ENCODE measurements around the gene PAX2.

The PAX2 gene

DNA sequence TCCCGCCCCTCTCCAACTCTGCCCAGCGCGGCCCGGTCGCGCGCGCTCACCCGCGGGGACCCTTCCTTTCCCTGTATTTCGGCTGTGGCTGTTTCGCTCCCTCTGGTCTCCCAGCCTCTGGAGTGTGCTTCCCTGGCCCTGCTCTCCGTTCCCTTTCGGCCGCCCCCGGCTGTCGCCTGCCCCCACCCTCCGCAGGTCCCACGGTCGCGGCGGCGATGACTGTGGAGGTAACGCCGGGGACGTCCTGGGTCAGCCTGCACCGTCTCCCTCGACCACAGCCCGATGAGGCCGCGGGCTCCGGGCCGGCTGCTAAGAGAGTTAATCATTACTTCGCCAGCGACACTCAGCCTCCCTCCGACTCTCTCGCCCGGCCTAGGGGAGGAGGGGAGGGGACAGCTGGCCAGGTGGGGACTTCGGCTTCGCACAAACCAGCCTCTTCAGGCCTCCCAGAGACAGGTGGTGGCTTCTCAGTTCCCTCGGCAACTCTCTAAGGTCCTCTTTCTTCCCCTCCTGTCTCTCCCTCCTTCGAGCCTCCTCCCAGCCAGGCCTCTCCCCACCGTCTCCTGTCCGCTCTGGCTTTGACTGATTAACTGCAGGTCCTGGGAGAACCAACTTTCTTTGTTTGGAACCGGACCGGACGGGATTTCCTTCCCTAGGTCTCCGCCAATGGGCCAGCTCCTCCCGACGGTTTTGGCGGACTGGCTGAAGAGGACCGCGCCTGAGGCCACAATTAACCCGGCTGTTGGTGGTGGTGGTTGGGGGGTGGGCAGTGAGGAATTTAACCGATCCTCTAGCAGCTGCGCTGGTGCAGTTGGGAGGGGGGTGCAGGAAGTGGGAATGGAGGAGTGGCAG is 5.6 kb upstream of the PAX2 start:
- DNase-seq (ENCODE audit: low read depth): no peak

DNA sequence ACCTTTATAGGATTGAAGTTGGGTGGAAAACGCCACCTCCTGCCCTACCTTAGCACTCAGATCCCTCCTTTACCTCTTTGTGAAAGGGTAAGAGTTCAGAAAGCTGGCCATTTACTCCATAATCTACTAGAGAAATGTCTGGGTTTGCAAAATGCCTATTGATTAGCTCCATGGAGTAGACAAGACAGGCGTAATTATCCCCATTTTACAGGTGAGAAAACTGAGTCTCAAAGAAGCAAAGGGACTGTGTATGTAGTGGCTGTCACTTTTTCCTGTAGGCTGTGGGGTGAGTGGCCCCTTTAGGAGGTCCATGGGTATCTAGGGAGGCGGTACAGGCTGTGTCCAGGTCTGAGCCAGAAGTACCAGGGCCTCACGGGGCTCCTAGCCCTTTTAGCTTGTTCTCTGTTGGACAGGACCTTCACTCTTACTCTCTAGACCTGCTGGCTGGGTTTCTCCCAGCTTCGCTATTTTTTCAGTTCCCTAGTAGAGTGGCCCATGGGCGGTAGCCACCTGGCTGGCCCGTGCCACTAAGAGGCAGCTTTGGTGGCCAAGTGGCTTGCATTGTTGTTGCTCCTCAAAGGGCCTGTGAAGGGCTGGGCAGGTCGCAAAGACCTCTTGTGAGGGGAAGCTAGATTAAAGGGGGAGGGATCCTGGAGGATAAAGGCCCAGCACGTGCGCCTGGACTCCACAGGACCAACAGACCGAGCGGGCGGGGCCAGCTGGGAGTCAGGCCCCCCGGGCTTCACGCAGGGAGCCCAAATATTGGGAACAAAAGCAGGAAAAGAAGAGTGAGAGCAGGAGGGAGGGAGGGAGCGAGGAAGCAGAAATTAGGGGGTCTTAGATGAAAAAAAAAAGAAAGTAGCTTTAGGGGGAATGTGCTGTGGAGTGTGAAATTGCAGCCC is 4.7 kb upstream of the PAX2 start:
- DNase-seq (ENCODE audit: low read depth): no peak

DNA sequence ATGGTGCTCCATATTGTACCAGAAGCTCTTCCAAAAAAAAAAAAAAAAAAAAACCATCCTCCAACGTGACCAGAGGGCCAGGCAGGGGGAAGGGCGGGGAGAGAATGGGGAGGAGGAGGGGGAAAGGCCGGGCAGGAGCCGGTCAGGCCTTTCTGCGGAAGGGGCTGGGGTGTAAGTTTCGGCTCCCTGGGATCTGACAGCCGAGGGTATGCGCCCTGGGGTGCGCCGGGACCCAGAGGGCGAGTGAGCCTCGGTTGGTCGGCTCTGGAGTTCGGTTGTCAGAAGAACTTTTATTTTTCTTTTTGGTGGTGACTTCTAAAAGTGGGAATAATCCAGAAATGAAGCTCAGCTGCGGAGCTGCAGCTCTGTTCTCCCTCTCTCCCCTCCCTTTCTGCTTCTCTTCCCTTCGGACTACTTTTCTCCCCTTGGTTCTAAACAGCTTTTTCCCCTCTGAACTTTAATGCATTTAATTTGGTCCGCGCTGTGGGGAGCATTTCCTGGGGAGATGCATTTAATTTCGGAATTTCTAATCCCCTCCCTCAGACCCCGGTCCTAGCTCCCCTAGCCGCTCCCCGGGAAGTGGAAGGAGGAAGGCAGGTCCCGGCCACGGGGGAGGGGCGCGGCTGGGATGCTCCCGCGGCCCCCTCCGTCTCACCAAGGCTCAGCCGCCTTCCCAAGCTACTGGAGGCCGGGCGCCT is 3.9 kb upstream of the PAX2 start:
- DNase-seq (ENCODE audit: low read depth): no peak

DNA sequence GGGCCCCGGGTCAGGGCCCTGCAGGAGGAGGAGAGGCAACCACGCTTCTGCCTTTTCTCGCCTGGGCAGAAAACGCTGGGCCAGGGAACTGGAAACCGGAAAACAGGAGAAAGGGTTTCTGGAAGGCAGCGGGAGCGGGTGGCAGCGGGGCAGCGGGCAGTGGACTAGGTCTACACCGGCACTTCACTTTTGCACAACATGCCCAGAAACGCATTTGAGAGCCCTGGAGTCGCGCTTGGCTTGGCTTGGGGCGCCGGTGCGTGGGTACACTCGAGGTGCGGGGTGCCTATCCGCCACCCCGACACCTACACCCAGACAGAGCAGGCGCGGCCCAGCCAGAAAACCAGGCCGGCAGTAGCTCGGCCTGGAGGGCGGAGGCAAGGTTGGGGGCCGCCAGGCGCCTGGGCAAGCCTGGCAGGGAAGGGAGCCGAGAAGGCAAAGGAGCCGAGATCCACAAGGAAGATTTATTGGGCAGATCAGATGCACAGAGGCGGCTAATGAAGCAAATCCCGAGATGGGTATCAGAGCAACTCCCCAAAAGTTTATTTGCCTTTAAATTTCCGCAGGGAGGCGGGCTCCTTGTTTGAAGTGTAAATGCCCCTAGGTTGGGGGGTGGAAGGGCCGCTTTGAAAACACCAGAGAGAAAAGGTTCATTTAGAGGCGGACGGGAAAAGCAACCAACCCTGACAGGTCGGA is 3.2 kb upstream of the PAX2 start:
- DNase-seq (ENCODE audit: low read depth): no peak

DNA sequence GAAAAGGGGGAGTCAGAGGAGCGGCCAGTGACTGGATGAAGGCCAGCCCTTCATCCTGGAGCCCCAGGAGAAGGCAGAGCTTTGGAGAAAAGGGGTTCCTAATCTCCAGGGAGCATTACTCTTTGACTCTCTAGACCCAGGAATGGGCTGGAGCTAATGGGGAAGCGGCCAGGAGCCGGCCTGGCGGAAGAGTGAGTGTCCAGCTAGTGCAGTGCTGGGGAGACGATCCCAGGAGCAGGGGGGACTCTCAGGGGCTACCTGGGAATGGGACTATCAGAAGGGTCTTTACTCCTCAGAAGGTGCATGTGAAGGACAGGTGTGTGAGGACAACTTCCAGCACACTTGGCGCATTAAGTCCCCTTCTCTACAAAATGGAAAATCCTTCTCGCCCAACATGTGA is 2.4 kb upstream of the PAX2 start:
- no peak for DNase-seq (ENCODE audit: low read depth)

DNA sequence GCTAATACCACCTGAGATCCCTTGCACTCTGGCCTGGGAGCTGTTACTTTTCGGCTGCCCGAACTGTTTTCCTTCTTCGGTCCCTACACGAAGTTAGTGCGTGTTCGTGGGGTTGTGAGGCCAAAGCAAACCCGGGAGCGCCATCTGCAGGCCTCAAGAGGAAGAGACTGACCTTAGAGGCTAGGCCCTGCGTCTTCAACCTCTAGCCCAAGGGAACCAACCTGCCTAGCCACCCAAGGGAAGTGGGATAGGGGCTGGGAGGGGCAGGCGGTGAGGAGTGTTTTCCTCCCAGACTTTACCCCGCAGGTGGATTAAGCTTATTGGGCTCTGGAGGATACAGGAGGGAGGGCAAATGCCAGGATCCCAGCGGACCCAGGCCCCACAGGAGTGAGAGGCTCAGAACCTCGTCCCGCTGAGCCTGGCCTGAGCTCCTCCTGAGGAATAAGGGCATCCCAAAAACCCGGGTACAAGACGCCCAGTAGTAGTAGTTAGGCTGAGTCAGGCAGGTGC is 1.7 kb upstream of the PAX2 start:
- peak; percentile 5 for DNase-seq (ENCODE audit: low read depth)

DNA sequence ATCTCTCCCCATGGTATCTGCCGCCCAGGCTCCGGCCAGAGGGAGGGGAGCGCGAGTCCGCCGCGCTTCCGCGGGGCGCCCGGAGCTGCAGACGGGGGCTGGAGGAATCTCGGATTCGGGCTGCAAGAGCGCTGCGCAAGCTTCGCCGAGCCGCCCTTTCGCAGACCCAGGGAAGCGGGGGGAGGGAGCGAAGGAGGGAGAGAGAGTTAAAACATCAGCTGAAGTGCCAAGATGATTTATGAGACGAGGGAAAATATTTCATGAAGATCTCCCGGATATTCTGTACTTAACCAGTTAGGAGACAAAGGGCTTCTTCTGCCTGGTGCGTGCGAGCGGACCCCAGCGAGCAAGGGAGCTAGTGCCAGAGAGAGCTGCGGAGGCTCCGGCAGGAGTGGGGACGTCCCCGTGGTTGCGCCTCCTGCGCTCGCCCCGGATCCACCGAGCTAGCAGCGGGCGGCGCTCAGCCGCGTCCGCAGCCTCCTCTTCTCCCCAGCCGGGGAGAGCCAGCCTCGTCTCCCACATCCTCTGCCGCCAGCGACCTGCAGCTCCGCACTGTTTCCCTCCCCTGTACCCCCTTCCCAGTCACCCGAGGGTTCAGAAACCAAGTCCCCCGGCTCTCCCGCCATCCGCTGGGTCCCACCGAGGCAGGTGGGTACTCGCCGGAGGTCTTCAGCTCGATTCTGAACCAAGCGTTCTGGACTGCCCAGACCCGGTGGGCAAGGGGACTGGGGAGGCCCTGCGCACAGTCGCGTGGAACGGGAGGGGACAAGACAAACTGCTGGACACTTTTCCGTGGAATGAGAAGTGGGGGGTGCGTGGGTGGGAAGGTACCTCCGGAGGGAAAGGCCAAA is 1.0 kb upstream of the PAX2 start:
- no peak for DNase-seq (ENCODE audit: low read depth)

DNA sequence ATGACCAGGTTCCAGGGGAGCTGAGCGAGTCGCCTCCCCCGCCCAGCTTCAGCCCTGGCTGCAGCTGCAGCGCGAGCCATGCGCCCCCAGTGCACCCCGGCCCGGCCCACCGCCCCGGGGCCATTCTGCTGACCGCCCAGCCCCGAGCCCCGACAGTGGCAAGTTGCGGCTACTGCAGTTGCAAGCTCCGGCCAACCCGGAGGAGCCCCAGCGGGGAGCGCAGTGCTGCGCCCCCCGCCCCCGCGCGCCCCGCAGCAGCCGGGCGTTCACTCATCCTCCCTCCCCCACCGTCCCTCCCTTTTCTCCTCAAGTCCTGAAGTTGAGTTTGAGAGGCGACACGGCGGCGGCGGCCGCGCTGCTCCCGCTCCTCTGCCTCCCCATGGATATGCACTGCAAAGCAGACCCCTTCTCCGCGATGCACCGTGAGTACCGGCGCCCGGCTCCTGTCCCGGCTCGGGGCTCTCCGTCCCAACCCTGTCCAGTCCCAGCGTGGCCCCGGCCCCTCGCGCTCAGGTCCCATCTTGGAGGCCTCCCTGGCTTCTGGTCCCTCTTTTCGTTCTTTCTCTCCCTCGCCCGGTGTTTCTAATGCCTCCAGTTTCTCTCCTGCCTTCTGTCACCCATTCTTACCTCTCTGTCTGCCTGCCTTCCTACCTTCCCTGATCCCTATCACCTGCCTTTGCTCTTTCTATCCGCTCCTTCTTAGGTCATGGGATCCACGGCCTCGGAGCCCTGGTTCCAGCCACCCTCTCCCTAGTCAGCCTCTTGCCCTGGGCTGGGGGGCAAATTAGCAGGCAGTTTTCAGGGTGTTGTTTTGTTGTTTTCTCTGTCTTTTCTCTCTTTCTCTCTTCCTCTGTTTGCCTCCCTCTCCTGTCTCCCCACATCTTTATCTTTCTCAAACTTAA is 751 bp downstream of the PAX2 start:
- no peak for DNase-seq (ENCODE audit: low read depth)

DNA sequence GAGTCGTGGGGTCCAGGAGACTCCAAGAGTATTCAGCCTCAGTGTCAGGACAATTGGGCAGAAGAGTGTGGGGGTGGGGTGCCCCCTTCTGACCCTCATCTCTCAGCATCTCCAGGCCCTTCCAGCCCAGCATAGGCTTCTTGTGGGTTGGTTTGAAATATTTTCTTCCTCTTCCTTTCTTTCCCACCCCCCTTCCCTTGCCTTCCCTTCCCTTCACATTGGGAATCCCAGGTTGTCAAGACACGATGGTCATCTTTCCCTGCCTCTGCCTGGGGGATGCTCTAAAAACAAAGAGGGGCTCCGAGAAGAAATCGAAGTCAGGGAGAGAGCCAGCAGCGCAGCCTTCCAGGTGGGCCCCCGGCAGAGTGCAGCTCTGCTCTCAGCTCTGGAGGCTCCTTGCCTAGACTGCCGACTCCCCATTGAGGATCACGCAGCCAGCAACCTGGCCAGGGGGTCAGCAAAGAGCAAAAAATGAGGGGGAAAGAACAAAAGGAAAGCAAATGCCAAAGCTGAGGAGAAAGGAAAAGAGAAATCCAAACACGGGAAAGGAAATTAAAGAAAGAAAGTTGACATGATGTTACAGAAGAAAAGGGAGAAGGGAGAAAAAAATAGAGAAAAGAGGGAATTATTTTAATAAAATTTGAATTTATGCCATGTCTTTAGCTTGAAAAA is 1.5 kb downstream of the PAX2 start:
- DNase-seq (ENCODE audit: low read depth): no peak

DNA sequence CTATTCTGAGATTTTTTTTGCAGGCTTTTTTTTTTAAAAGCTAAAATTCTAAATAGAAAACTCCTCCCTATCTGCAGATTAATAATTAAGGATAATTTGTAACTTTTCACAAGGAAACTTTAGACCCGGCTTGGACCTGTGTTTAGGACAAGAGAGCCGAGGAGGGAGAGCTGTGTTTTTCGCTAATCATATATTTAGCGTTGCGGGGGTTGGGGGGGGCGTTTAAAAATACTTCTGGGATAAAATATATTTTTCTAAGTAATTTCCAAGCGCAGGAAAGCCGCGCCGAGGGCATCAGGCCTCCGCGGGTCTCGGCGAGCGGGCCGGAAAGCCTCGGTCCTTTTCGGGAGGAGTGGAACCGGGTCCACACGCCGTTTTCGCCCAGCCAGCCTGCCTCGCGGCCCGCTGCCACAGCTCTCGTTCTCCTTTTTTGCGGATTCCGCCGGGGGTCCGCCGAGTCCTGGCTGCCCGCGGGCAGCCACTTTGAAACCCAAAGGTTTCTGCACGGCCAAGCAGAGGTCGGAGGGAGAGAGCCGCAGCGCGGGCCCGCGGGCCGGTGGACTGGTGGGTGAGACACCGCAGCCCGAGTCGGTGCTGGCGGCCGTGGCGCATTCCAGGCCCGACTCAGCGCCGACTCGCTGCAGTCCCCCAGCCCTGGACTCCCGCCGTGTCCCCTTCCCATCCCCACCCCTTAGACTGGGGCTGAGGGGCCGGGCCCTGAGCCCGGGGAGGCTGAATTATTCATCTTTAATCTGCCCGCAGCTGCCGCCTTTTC is 2.3 kb downstream of the PAX2 start:
- no peak for DNase-seq (ENCODE audit: low read depth)

DNA sequence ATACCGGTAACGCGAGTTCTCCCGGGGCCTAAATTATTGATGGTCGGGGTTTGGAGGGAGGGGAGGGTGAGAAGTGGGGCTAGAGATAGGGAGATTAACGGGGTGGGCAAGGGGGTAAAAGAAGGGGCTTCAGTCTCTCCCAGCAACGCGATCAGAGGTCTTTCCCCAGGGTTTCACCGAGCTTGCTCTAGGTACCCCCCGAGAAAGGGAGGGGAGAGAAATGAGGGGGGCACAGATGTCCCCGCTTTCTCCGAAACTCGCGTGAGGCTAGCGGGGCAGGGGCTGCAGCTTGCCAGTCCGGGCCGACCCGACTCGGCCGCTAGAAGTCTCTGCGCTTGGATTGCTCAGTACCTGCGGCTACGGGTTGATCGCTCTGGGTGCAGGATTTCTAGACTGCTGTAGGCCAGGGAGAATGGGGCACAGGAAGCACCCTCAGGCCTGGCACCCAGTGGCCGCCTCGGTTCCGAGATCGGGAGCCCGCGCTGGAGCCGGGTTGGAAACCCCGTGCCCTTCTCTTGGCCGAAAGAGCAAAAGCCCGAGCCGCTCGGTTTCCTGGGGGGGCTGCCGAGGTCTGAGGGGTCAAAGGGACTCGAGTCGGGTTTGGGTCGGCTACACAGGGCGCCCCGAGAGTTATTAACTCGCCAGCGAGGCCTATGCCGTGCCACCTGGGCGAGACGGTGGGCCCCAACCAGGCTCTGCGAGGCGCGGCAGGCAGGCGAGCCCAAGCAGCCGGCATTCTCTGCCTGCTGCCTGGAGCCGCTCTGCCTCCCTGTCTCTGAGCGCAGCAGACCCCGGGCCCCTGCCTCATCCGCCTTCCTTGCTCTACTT is 3.1 kb downstream of the PAX2 start:
- no peak for DNase-seq (ENCODE audit: low read depth)

DNA sequence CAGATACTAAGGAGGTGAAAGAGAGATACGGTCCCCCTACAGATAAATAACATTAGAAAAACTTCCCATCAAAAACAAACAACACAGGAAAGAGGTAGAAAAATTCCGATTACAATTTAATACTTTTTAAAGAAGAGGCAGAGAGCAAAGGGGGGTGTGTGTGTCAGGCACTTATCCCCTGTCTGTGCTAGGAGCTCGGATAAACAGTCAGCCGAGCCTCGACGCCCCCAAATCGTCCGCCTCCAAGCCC is 3.6 kb downstream of the PAX2 start:
- DNase-seq (ENCODE audit: low read depth): no peak

DNA sequence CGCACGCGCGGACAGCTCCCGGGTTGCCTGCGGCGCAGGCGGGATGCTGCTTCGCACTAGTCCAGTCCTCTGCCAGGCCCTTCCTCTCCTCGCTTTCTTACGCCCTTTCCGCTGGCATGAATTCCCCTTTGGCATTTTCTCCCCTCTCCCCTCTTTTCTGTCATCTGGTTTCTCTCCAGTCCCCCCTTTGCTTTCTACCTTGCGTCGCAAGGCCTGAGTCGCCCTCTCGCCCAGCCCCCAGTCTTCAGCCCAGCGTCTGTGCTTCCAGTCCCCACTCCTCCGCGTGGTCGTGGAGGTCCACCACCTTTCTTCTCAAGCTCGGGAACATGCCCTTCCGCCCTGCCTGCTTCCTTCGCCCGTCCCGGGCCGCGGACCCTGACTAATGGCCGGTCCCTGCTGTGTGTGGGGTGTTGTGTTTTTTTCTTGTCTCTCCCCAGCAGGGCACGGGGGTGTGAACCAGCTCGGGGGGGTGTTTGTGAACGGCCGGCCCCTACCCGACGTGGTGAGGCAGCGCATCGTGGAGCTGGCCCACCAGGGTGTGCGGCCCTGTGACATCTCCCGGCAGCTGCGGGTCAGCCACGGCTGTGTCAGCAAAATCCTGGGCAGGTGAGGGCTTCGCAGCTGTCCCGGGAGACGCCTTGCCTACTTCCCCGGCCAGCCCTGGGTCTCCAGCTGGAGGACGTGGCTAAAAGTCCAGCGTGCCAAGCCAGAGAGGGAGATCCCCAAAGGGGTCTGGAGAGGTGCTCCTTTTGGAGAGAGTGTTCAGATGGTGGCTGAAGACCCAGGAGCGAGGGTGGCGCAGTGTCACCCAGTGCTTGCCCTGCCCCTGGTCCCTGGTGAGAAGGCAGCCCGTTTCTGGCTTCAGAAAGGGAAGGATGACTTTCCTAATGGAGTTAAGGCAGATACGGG is 4.2 kb downstream of the PAX2 start:
- DNase-seq (ENCODE audit: low read depth): no peak

DNA sequence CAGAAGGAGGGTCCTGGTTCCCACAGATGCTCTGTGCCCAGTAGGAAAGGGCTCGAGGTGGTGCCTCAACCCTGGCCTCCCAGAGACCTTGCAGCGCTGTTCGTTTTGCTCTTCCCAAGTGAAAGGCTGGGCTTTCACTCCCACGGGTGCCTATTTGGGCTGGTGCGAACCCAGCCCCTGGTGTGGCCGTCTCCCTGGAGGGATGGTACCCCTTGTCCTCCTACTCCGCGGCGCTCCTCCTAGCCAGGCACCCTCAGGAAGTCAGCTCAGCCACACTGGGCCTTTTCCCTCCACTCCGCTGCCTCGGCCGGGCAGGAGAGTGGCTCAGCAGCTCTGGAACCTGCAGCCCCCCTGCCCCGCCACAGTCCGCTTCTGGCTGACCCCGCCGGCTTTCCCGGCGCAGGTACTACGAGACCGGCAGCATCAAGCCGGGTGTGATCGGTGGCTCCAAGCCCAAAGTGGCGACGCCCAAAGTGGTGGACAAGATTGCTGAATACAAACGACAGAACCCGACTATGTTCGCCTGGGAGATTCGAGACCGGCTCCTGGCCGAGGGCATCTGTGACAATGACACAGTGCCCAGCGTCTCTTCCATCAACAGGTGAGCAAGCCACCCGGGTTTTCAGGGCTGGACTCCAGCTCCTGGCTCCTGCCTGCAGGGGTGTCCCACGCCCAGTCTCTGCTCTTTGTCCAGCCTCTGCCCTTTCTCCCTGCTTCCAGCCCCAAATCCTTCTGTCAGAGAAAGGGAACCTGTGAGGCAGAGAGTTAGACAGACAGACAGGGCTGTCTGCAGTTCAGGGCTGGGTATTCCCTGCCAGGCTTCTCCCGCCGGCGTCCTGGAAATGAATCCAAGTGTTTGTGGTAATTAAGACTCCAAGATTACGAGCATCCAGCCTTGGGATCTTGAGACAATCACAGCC is 5.2 kb downstream of the PAX2 start:
- DNase-seq (ENCODE audit: low read depth): no peak

DNA sequence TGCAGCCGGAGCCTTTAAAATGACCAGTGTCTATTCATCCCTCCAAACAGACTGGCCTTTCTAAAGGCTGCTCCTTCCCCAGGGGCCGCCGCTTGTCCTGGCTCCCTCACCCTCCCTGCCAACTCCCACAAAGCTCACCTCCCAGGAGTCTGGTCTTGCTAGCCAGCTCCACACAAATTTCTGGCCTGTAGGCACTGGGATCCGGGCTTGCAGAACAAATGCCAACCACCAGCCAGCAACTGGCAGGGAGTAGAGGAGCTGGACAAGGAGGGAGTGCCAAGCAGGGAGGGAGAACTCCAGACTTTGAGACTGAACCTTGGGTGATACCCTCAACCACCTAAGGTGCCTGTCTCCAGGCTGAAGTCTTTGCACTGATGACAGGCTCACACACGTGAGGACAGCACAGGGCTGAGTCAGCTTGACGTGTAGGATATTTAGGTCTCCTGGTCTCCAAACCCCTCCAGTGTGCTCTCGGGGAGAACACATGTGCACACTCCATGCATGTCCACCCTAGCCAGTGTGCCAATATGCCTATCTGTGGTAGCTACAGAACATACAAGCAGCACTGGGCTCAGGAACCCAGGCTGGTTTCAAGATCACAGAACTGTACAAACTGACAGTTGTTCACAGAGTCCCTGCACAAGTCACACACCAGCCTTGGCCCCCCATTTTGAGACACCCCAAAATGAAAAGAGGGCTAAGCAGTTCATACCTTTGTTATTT is 6.0 kb downstream of the PAX2 start:
- no peak for DNase-seq (ENCODE audit: low read depth)

All from non-pigmented ciliary epithelial cell (primary cell).